HCT116 (cell line): ENCODE results near the gene CAMK2D. TPM values are rescaled to one million over a fixed set of nuclear protein-coding genes. Genes with fewer than 3 reads are reported as not detected.

ENCODE experiments used
- ATAC-seq: fragments of 200-7000 bp; cut with Tn5 transposase; 2 replicates; pipeline ENCODE4 v1.9.1; 2020; ENCODE audit warnings: mild to moderate bottlenecking, moderate library complexity
- Bru-seq: library from RNA; stranded (reverse); fragments of 400-500 nt; gene quantifications from one replicate; lab custom pipeline; 2021; lab: Mats Ljungman, UMichigan
- BruChase-seq, 2 experiments: library from RNA; stranded (reverse); fragments of 400-500 nt; gene quantifications; one replicate each; lab custom pipeline; 2021; lab: Mats Ljungman, UMichigan
- BruUV-seq: library from RNA; stranded (reverse); fragments of 400-500 nt; replicated peaks from 2 replicates; lab custom pipeline; 2021; lab: Mats Ljungman, UMichigan
- CTCF ChIA-PET: fragments of 300-600 bp; sonication (Branson Sonifier 250); formaldehyde crosslinking; loops from one replicate; lab custom pipeline; 2021; ENCODE audit warnings: antibody characterized with exemption; lab: Charles Lee
- POLR2A ChIA-PET: fragments of 300-600, 350-600 bp; sonication (Branson Sonifier 250); formaldehyde crosslinking; loops from one replicate; lab custom pipeline; 2021; ENCODE audit warnings: antibody characterized with exemption; lab: Charles Lee
- RAD21 ChIA-PET, 2 experiments: fragments of 300-600 bp; sonication (Branson Sonifier 250); formaldehyde crosslinking; loops; one replicate each; lab custom pipeline; 2023; ENCODE audit warnings: low total read pairs in 2 of 2; ENCODE audit not compliant: uncharacterized antibody in 2 of 2, unreplicated experiment in 2 of 2, low non-redundant PET in 1 of 2; lab: Charles Lee
- DNase-seq: peaks from one replicate; pipeline ENCODE4 v3.0.0-alpha.2; 2010; ENCODE audit warnings: low read depth, low spot score
- H2AFZ ChIP-seq: fragments of 200-600 bp; shearing (Covaris generic), sonication (generic); 2 replicates; pipeline ENCODE4 v1.6.1; 2017; ENCODE audit warnings: low read depth, mixed run types, mixed read lengths, antibody characterized with exemption, low read length; ENCODE audit not compliant: poor library complexity, severe bottlenecking
- H3K27ac ChIP-seq: 2 replicates; pipeline ENCODE4 v1.5.1; 2012; ENCODE audit warnings: low read depth, low read length
- H3K27me3 ChIP-seq: fragments of 200-600 bp; sonication (generic); 2 replicates; pipeline ENCODE4 v1.6.1; 2016; ENCODE audit warnings: mixed run types, low read length, mixed read lengths; ENCODE audit not compliant: insufficient read depth
- H3K36me3 ChIP-seq, 2 experiments: fragments of 200-500 bp in 1 of 2; fragments of 200-600 bp in 1 of 2; sonication (Bioruptor generic) in 1 of 2; sonication (generic) in 1 of 2; 2 replicates each; pipeline versions ENCODE4 v1.5.1 to v1.6.1; 2014 to 2016; ENCODE audit warnings: low read length in 2 of 2, inconsistent platforms in 1 of 2, mixed read lengths in 1 of 2, mixed run types in 1 of 2; ENCODE audit not compliant: insufficient read depth in 2 of 2, control insufficient read depth in 1 of 2
- H3K4me1 ChIP-seq, 2 experiments: fragments of 200-600 bp in 1 of 2; sonication (generic) in 1 of 2; 2 replicates each; pipeline versions ENCODE4 v1.5.1 to v1.6.1; 2012 to 2017; ENCODE audit warnings: low read length in 2 of 2, inconsistent platforms in 1 of 2, mild to moderate bottlenecking in 1 of 2, mixed read lengths in 1 of 2, mixed run types in 1 of 2, moderate library complexity in 1 of 2; ENCODE audit not compliant: insufficient read depth in 2 of 2, control insufficient read depth in 1 of 2
- H3K4me2 ChIP-seq: fragments of 200-600 bp; sonication (generic); 2 replicates; pipeline ENCODE4 v1.6.1; 2017; ENCODE audit warnings: mixed run types, low read length, mixed read lengths
- H3K4me3 ChIP-seq, 2 experiments: fragments of 200-600 bp in 1 of 2; sonication (generic) in 1 of 2; replicated peaks in 1 of 2; 2 replicates each; pipeline ENCODE4 v1.5.1; 2011 to 2016; ENCODE audit warnings: low read length in 2 of 2, control low read depth in 1 of 2, low read depth in 1 of 2, mild to moderate bottlenecking in 1 of 2, mixed read lengths in 1 of 2, mixed run types in 1 of 2
- H3K79me2 ChIP-seq: fragments of 200-600 bp; sonication (generic); 2 replicates; pipeline ENCODE4 v1.6.1; 2017; ENCODE audit warnings: mild to moderate bottlenecking, mixed run types, low read length, moderate library complexity, mixed read lengths; ENCODE audit not compliant: insufficient read depth
- H3K9ac ChIP-seq: fragments of 200-600 bp; sonication (generic); 2 replicates; pipeline ENCODE4 v1.6.1; 2016; ENCODE audit warnings: low read length, mixed read lengths
- H3K9me2 ChIP-seq: fragments of 200-600 bp; sonication (generic), shearing (Covaris generic); 2 replicates; pipeline ENCODE4 v1.6.1; 2017; ENCODE audit warnings: mixed run types, mild to moderate bottlenecking, moderate library complexity; ENCODE audit not compliant: insufficient read depth
- H3K9me3 ChIP-seq, 2 experiments: fragments of 200-500 bp in 1 of 2; fragments of 200-600 bp in 1 of 2; sonication (Bioruptor generic) in 1 of 2; sonication (generic) in 1 of 2; 2 replicates each; pipeline ENCODE4 v1.6.1; 2014 to 2017; ENCODE audit warnings: low read length in 2 of 2, mixed read lengths in 2 of 2, inconsistent platforms in 1 of 2, low read depth in 1 of 2, mild to moderate bottlenecking in 1 of 2, mixed run types in 1 of 2, moderate library complexity in 1 of 2; ENCODE audit not compliant: control insufficient read depth in 1 of 2, insufficient read depth in 1 of 2
- H4K20me1 ChIP-seq: fragments of 200-600 bp; sonication (generic), shearing (Covaris generic); 2 replicates; pipeline ENCODE4 v1.6.1; 2017; ENCODE audit warnings: mixed run types, mild to moderate bottlenecking, moderate library complexity; ENCODE audit not compliant: insufficient read depth
- ATF3 ChIP-seq: IDR thresholded peaks from 2 replicates; pipeline ENCODE4 v1.6.1; 2012
- CBX3 ChIP-seq: IDR thresholded peaks from 2 replicates; pipeline ENCODE4 v1.6.1; 2012; ENCODE audit warnings: low read depth
- CEBPB ChIP-seq: IDR thresholded peaks from 2 replicates; pipeline ENCODE4 v1.6.1; 2012; ENCODE audit warnings: low read depth
- CTCF ChIP-seq, 3 experiments: fragments of 200-600 bp in 1 of 3; sonication (generic) in 1 of 3; IDR thresholded peaks in 2 of 3; conservative IDR thresholded peaks in 1 of 3; 2 replicates each; pipeline ENCODE4 v1.5.1; 2012 to 2017; ENCODE audit warnings: low read depth in 2 of 3, low read length in 2 of 3, antibody characterized with exemption in 1 of 3, borderline replicate concordance in 1 of 3, control low read depth in 1 of 3, mild to moderate bottlenecking in 1 of 3, mixed read lengths in 1 of 3, mixed run types in 1 of 3, moderate library complexity in 1 of 3; ENCODE audit not compliant: insufficient read depth in 1 of 3
- EGR1 ChIP-seq: IDR thresholded peaks from 2 replicates; pipeline ENCODE4 v1.6.1; 2012; ENCODE audit warnings: low read depth
- ELF1 ChIP-seq: IDR thresholded peaks from 2 replicates; pipeline ENCODE4 v1.6.1; 2012; ENCODE audit warnings: low read depth, borderline replicate concordance
- EZH2 ChIP-seq: fragments of 200-600 bp; sonication (generic); IDR thresholded peaks from 2 replicates; pipeline ENCODE4 v1.6.1; 2017; ENCODE audit warnings: antibody characterized with exemption, mixed run types
- EZH2phosphoT487 ChIP-seq: fragments of 200-600 bp; IDR thresholded peaks from 2 replicates; pipeline ENCODE4 v1.6.1; 2018; ENCODE audit warnings: antibody characterized with exemption, borderline replicate concordance
- FOSL1 ChIP-seq: IDR thresholded peaks from 2 replicates; pipeline ENCODE4 v1.6.1; 2012; ENCODE audit warnings: low read depth
- MAX ChIP-seq: IDR thresholded peaks from 2 replicates; pipeline ENCODE4 v1.6.1; 2012
- RAD21 ChIP-seq: IDR thresholded peaks from 2 replicates; pipeline ENCODE4 v1.6.1; 2012; ENCODE audit warnings: low read depth, mild to moderate bottlenecking
- REST ChIP-seq: IDR thresholded peaks from 2 replicates; pipeline ENCODE4 v1.6.1; 2012; ENCODE audit warnings: low read depth
- SIN3A ChIP-seq: IDR thresholded peaks from 2 replicates; pipeline ENCODE4 v1.6.1; 2012; ENCODE audit warnings: low read depth
- SRF ChIP-seq: IDR thresholded peaks from 2 replicates; pipeline ENCODE4 v1.6.1; 2012; ENCODE audit warnings: low read depth
- YY1 ChIP-seq: IDR thresholded peaks from 2 replicates; pipeline ENCODE4 v1.6.1; 2011; ENCODE audit warnings: low read length, low read depth, moderate library complexity, mild to moderate bottlenecking; ENCODE audit not compliant: insufficient replicate concordance; ENCODE audit errors: extremely low read depth
- ZBTB33 ChIP-seq: IDR thresholded peaks from 2 replicates; pipeline ENCODE4 v1.6.1; 2011; ENCODE audit warnings: mild to moderate bottlenecking, low read length, moderate library complexity; ENCODE audit not compliant: insufficient replicate concordance; ENCODE audit errors: extremely low read depth
- ZFX ChIP-seq: fragments of 450-650 bp; IDR thresholded peaks from 2 replicates; pipeline ENCODE4 v1.6.1; 2017
- ZNF274 ChIP-seq: fragments of 200-500 bp; sonication (Bioruptor generic); IDR thresholded peaks from 2 replicates; pipeline ENCODE4 v1.6.1; 2014; ENCODE audit warnings: mild to moderate bottlenecking, low read depth, low read length, inconsistent platforms
- intact Hi-C: fragments of 100-400 bp; cut with micrococcal nuclease; formaldehyde crosslinking; loops from 2 replicates; pipeline ENCODE4 v1.10.0; 2022
- long read RNA-seq: library from polyadenylated mRNA; unstranded; transcript quantifications from one replicate; pipeline ENCODE4 v2.0.0, GENCODE V29; 2021; ENCODE audit not compliant: unreplicated experiment
- polyA plus RNA-seq: library from polyadenylated mRNA; unstranded; fragments of >200 nt; gene quantifications from 2 replicates; pipeline ENCODE4 v1.2.1, GENCODE V29; 2012; ENCODE audit warnings: missing spikeins
- total RNA-seq: library from RNA; stranded (reverse); gene quantifications from one replicate; pipeline ENCODE4 v1.2.1, GENCODE V29; 2021; ENCODE audit not compliant: unreplicated experiment

The CAMK2D gene
- 67.0 TPM for total RNA-seq
- polyA plus RNA-seq = 28.8 and 36.2 TPM in 2 replicates
- percentile 95 among the genes with signal in this experiment for Bru-seq, nascent RNA
- percentile 82 among the genes with signal in this experiment for BruChase-seq, experiment 1, labeled RNA remaining after a 6-hour chase
- BruChase-seq, experiment 2, labeled RNA remaining after a 2-hour chase = percentile 78 among the genes with signal in this experiment
- long read RNA-seq, full-length matches to known transcripts = 132 of 179 reads
- long read RNA-seq, partial matches to known transcripts = 18 of 179 reads
- long read RNA-seq, other reads (novel, unspliced or antisense) = 29 of 179 reads

- Histone ChIP-seq H3K9me2 (no peaks in the 10 kb centered on the region), H3K4me1 (peaks cover 15 to 25% of the 10 kb centered on the region in 2 experiments), H3K4me2 (peak within 1 kb of the TSS; percentile 95), H3K27ac (peak within 1 kb of the TSS; percentile 95), H2AFZ (no peak within 1 kb of the TSS), H3K9ac (peak within 1 kb of the TSS; percentile 83), H3K9me3 (no peaks in the 10 kb centered on the region), H3K4me3 (peak within 1 kb of the TSS; percentile 79 to 88), H3K36me3 (no peaks in the 10 kb centered on the region), H3K79me2 (peaks cover 40% of the 10 kb centered on the region), H4K20me1 (no peaks in the 10 kb centered on the region), H3K27me3 (no peaks in the 10 kb centered on the region)
- ChIA-PET CTCF (interaction anchor here (1.2 kb wide), 1 partner anchor 214 kb away, joined by 6 read pairs; no protein-coding TSS in a partner anchor), POLR2A (no interaction called here), RAD21 (no interaction called here)
- ATAC-seq = peak; percentile 67
- BruUV-seq = no TSS peak
- peak; percentile 80 for DNase-seq
- intact Hi-C loops = loop anchor here (1.0 to 10.0 kb wide), 6 partner anchors 214 to 467 kb away; no protein-coding TSS in a partner anchor
- peak; percentile 69 for TF ChIP-seq YY1
- TF ChIP-seq ZNF274 = no peak
- TF ChIP-seq RAD21 = peak; percentile 94
- no peak for TF ChIP-seq ATF3
- no peak for TF ChIP-seq ELF1
- no peak for TF ChIP-seq REST
- TF ChIP-seq SRF = no peak
- peak; percentile 39 to 94 (median 56) for TF ChIP-seq CTCF (IDR thresholded peaks at IDR 0.05 in 2 of 3, conservative IDR thresholded peaks at IDR 0.05 in 1 of 3; ENCODE audit: borderline replicate concordance in 1 of 3, insufficient read depth in 1 of 3, low read depth in 2 of 3, low read length in 2 of 3)
- TF ChIP-seq FOSL1 = no peak
- TF ChIP-seq ZFX = no peak; the same call in 1 of the 2 replicates
- no peak for TF ChIP-seq EZH2
- TF ChIP-seq ZBTB33 = peak; percentile 80
- no peak for TF ChIP-seq EZH2phosphoT487
- TF ChIP-seq SIN3A = no peak; the same call in 1 of the 2 replicates
- TF ChIP-seq CEBPB = no peak
- peak; percentile 85 for TF ChIP-seq MAX
- peak; percentile 80; the same call in 1 of the 2 replicates for TF ChIP-seq CBX3
- TF ChIP-seq EGR1 = peak; percentile 86
Measured at GRCh38 chr4:113761620-113762185, at the start of gene CAMK2D. Gene CAMK2D (minus strand): TSS chr4:113761738. CDS start chr4:113761068, 670 bp downstream.
